DMS 273 (cell line): ENCODE measurements around the gene CCDC88C.
"Not testable (repeated sequence)": the region's sequence is repeated elsewhere in the genome, so short reads cannot be mapped to it uniquely, and the experiment has no call there.

ENCODE experiments used
- DNase-seq: peaks from one replicate; lab custom pipeline; 2025; ENCODE audit not compliant: unreplicated experiment; lab: John Stamatoyannopoulos, UW

Gene CCDC88C

GRCh38 chr14:91417120-91417982 lies at the start of gene CCDC88C:
TSS of gene CCDC88C (minus strand) at chr14:91417820. CDS start at chr14:91417690, 130 bp downstream.
- peak; percentile 92 for DNase-seq

- DNase-seq = no peak
Observed at GRCh38 chr14:91466192-91466591, 48.6 kb upstream of the CCDC88C start.

- no peak for DNase-seq
Observed at GRCh38 chr14:91464615-91465205, 47.1 kb upstream of the CCDC88C start.

GRCh38 chr14:91458612-91459011 lies 41.0 kb upstream of the CCDC88C start:
- DNase-seq = no peak

GRCh38 chr14:91456283-91456682 lies 38.7 kb upstream of the CCDC88C start:
- DNase-seq = no peak

GRCh38 chr14:91454580-91454979 lies 37.0 kb upstream of the CCDC88C start:
- DNase-seq = no peak

GRCh38 chr14:91454155-91454554 lies 36.5 kb upstream of the CCDC88C start:
- no peak for DNase-seq

- no peak for DNase-seq
Observed at GRCh38 chr14:91453744-91454143, 36.1 kb upstream of the CCDC88C start.

- no peak for DNase-seq
Observed at GRCh38 chr14:91444335-91445020, 26.9 kb upstream of the CCDC88C start.

GRCh38 chr14:91439345-91439744 lies 21.7 kb upstream of the CCDC88C start:
- no peak for DNase-seq

GRCh38 chr14:91438845-91439244 lies 21.2 kb upstream of the CCDC88C start:
- DNase-seq = no peak

GRCh38 chr14:91436266-91436665 lies 18.6 kb upstream of the CCDC88C start:
- DNase-seq = not testable (repeated sequence)

- no peak for DNase-seq
Observed at GRCh38 chr14:91429385-91429784, 11.8 kb upstream of the CCDC88C start.

- DNase-seq = not testable (repeated sequence)
Observed at GRCh38 chr14:91428931-91429330, 11.3 kb upstream of the CCDC88C start.

- DNase-seq = not testable (repeated sequence)
Observed at GRCh38 chr14:91425531-91425944, 7.9 kb upstream of the CCDC88C start.

GRCh38 chr14:91424813-91425530 lies 7.4 kb upstream of the CCDC88C start:
- DNase-seq = no peak

- no peak for DNase-seq
Observed at GRCh38 chr14:91420686-91421085, 3.1 kb upstream of the CCDC88C start.

GRCh38 chr14:91419451-91419850 lies 1.8 kb upstream of the CCDC88C start:
- no peak for DNase-seq

GRCh38 chr14:91419044-91419397 lies 1.4 kb upstream of the CCDC88C start:
- no peak for DNase-seq

- DNase-seq = peak; percentile 85
Observed at GRCh38 chr14:91418387-91419043, 895 bp upstream of the CCDC88C start.

GRCh38 chr14:91417983-91418386 lies 365 bp upstream of the CCDC88C start:
- DNase-seq = peak; percentile 92
